ENCODE measurements around the gene RYR1.

GRCh38 chr19:38596057-38596981 lies 162.8 kb downstream of the RYR1 start:
- TF ChIP-seq CTCF (IDR thresholded peaks at IDR 0.05; ENCODE audit: low read depth, low read length, poor library complexity, severe bottlenecking) (no peak), EZH2phosphoT487 (IDR thresholded peaks at IDR 0.05; ENCODE audit: borderline replicate concordance, low read length) (no peak)
